Activated CD4-positive, alpha-beta memory T cell treated with anti-CD3 and anti-CD28 coated beads for 36 hours (primary cell): Measurements from ENCODE around the gene LHX6. TPM values are rescaled to one million over a fixed set of nuclear protein-coding genes. Genes with fewer than 3 reads are reported as not detected.

Source experiments
- CTCF ChIA-PET: fragments of 350-600 bp; sonication (Branson Sonifier 250); formaldehyde crosslinking; loops from one replicate; lab custom pipeline; 2021; ENCODE audit warnings: antibody characterized with exemption, inconsistent platforms; lab: Charles Lee
- POLR2A ChIA-PET: fragments of 350-600 bp; sonication (Branson Sonifier 250); formaldehyde crosslinking; loops from one replicate; lab custom pipeline; 2021; ENCODE audit warnings: antibody characterized with exemption; lab: Charles Lee
- DNase-seq: peaks from one replicate; pipeline ENCODE4 v3.0.0-alpha.2; 2020
- H3K27ac Mint-ChIP-seq: one replicate; pipeline ENCODE4 v1.8.0; 2021; ENCODE audit warnings: mixed read lengths
- H3K27me3 Mint-ChIP-seq: one replicate; pipeline ENCODE4 v1.8.0; 2021; ENCODE audit warnings: mixed read lengths
- H3K36me3 Mint-ChIP-seq: one replicate; pipeline ENCODE4 v1.8.0; 2021; ENCODE audit warnings: mixed read lengths
- H3K4me1 Mint-ChIP-seq: one replicate; pipeline ENCODE4 v1.8.0; 2021; ENCODE audit warnings: low read depth, mixed read lengths
- H3K4me3 Mint-ChIP-seq: one replicate; pipeline ENCODE4 v1.8.0; 2021; ENCODE audit warnings: mild to moderate bottlenecking, mixed read lengths
- H3K9me3 Mint-ChIP-seq: one replicate; pipeline ENCODE4 v1.8.0; 2021; ENCODE audit warnings: mixed read lengths
- intact Hi-C: fragments of 100-400 bp; cut with micrococcal nuclease; formaldehyde crosslinking; loops from one replicate; pipeline ENCODE4 v1.15.1; 2023
- total RNA-seq, 2 experiments: library from RNA; stranded (reverse); gene quantifications; one replicate each; pipeline ENCODE4 v1.2.3, GENCODE V29; 2021

Gene LHX6
- total RNA-seq, 2 experiments from 2014 or later: not detected

DNA sequence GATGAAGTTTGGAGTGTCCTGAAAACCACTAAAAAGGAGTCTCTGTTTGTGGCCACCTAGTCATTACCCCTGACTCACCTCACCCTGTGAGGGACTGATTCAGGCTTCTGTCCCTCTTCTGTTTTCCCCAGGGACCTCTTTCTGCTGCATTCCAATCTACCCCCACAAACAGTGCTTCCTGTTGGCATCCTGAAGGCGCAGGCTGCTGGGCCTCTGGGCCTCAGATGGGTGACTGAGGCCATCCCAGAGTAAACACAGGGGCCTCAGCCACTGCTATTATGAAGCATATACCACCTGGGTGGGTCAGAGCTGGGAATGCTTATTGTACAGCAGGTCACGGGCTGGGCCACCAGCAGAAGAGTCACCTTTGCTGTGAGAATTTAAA lies 49.1 kb downstream of the LHX6 start:
- H3K36me3 Mint-ChIP-seq: no peaks in the 10 kb centered on the region
- CTCF ChIA-PET: no interaction called here
- no peaks in the 10 kb centered on the region for H3K4me1 Mint-ChIP-seq
- H3K9me3 Mint-ChIP-seq: no peaks in the 10 kb centered on the region
- no peak for DNase-seq
- H3K27ac Mint-ChIP-seq: no peak overlapping the region
- no peak overlapping the region for H3K4me3 Mint-ChIP-seq
- H3K27me3 Mint-ChIP-seq: peaks cover 17% of the 10 kb centered on the region
- POLR2A ChIA-PET: no interaction called here
- intact Hi-C loops: no loop called here

DNA sequence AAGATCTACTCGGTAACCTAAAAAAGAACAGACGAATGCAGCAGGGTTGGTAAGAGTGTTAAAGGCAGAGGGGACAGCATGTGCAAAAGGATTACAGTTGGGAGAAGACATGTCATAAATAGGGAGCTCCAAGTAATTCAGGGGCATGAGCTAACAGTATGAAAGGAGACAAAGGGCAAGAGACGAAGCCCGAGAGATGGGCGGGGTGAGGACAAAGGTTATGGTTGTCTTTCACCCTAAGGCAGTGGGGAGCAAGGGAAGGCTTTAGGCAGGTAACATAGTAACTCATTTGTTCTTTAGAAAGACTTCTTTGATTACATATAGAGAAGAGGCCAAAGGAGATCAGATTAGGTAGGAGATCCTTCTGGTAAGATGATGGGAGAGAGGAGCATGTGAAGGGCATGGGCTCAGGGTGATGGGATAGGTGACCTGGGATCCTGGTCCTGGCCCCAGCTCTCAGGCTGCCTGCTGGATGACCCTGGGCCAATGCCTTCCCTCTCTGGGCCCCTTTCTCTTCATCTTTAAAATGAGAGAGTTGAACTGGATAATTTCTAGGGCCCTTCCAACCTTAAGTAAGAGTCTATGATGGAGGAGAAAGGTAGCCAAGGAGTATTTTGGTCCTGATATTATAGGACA lies 49.6 kb downstream of the LHX6 start:
- DNase-seq: no peak
- Mint-ChIP-seq H3K27me3 (peaks cover 20% of the 10 kb centered on the region), H3K4me3 (no peak overlapping the region), H3K36me3 (no peaks in the 10 kb centered on the region), H3K4me1 (no peaks in the 10 kb centered on the region), H3K27ac (no peak overlapping the region), H3K9me3 (no peaks in the 10 kb centered on the region)
- CTCF ChIA-PET: no interaction called here
- intact Hi-C loops: no loop called here
- POLR2A ChIA-PET: no interaction called here

DNA sequence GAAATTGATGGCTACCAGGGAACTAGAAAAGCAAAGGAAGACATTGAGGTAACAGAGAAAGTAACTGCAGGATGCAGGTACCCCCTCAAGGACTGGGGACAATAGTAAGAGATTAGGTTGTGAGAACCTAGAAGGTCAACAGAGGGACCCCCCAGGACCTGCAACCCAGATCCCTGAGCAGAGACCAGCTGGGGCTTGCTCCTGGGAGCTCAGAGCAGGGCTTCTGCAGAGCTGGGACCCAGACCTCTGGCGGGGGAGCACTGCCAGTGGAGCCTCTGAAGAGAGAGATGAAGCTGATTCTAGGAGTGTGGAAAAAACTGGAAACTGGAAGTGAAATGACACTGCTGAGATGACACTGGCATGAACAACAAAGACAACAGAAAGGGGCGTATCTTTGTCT lies 51.8 kb downstream of the LHX6 start:
- Mint-ChIP-seq H3K36me3 (no peaks in the 10 kb centered on the region), H3K4me3 (no peak overlapping the region), H3K27ac (no peak overlapping the region), H3K9me3 (no peaks in the 10 kb centered on the region), H3K27me3 (peaks cover 31% of the 10 kb centered on the region), H3K4me1 (no peaks in the 10 kb centered on the region)
- ChIA-PET CTCF (interaction anchor here (1.3 kb wide), 1 partner anchor 52 kb away, joined by 5 read pairs; no protein-coding TSS in a partner anchor), POLR2A (no interaction called here)
- no peak for DNase-seq
- intact Hi-C loops: no loop called here

DNA sequence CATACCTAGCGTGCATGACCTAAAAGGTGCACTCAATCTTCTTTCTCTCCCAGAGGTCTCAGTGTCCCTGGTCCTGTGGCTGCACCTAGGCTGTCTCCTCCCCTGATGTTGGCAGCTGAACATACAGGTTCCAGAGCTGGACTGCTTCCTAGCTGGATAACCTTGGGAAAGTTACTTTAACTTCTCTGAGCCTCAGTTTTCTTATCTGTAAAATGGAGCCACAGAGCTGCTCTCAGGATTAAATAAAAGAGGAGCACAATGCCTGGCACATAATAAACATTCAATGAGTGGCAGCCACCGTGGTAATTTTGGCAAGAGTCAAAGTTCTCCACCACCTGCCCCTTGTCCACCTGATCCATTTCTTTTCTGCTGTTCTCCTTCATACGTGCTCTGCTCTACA lies 55.1 kb downstream of the LHX6 start:
- H3K4me1 Mint-ChIP-seq: no peaks in the 10 kb centered on the region
- intact Hi-C loops: no loop called here
- no peak overlapping the region for H3K27ac Mint-ChIP-seq
- no peak overlapping the region for H3K4me3 Mint-ChIP-seq
- H3K27me3 Mint-ChIP-seq: peaks cover 36% of the 10 kb centered on the region
- no peak for DNase-seq
- ChIA-PET CTCF (interaction anchor here (1.3 kb wide), 1 partner anchor 74 kb away, joined by 3 read pairs; no protein-coding TSS in a partner anchor), POLR2A (no interaction called here)
- no peaks in the 10 kb centered on the region for H3K36me3 Mint-ChIP-seq
- H3K9me3 Mint-ChIP-seq: no peaks in the 10 kb centered on the region

DNA sequence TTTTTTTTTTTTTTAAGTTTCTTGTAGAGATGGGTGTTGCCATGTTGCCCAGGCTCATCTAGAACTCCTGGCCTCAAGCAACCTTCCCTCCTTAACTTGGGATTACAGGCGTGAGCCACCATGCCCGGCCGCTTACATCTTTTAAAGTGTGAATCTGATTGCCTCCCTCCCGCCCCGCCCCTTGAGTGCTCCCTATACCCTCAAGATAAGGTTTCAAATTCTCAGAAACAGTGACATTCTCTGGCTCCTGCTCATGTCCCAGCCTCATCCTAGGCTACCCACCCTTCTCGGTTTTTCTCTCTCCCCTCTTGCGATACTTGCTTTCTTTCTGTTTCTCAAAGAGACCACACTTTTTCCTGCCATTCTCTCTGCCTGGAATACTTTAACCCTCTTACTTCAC lies 56.6 kb downstream of the LHX6 start:
- Mint-ChIP-seq H3K27me3 (peaks cover 41% of the 10 kb centered on the region), H3K4me1 (no peaks in the 10 kb centered on the region), H3K4me3 (no peak overlapping the region), H3K36me3 (no peaks in the 10 kb centered on the region), H3K9me3 (no peaks in the 10 kb centered on the region), H3K27ac (no peak overlapping the region)
- intact Hi-C loops: no loop called here
- DNase-seq: no peak
- ChIA-PET POLR2A (no interaction called here), CTCF (no interaction called here)

DNA sequence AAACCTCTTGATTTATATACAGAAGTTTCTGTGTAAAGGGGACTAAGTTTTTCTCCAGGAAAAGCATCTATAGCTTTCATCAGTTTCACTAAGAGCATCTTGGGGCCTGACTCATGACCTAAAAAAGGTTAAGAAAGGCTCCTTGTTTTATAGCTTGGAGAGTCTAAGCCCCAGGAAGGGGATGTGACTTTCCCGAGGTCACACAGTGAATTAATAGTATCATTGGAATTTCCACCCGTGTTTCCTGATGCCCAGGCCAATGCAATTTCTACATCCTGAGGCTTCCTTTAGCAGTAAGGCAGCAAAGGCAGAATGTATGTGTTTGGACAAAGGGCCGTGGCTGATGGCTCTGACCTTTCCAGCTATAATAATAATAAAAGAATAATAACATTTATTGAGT lies 60.4 kb downstream of the LHX6 start:
- POLR2A ChIA-PET: no interaction called here
- Mint-ChIP-seq H3K27me3 (peaks cover 41% of the 10 kb centered on the region), H3K27ac (no peak overlapping the region), H3K4me3 (no peak overlapping the region), H3K9me3 (no peaks in the 10 kb centered on the region), H3K36me3 (no peaks in the 10 kb centered on the region), H3K4me1 (no peaks in the 10 kb centered on the region)
- intact Hi-C loops: no loop called here
- no peak for DNase-seq
- CTCF ChIA-PET: interaction anchor here (1.2 to 1.7 kb wide), 3 partner anchors 11 to 69 kb away, joined by 3 to 7 read pairs (median 4); no protein-coding TSS in a partner anchor

DNA sequence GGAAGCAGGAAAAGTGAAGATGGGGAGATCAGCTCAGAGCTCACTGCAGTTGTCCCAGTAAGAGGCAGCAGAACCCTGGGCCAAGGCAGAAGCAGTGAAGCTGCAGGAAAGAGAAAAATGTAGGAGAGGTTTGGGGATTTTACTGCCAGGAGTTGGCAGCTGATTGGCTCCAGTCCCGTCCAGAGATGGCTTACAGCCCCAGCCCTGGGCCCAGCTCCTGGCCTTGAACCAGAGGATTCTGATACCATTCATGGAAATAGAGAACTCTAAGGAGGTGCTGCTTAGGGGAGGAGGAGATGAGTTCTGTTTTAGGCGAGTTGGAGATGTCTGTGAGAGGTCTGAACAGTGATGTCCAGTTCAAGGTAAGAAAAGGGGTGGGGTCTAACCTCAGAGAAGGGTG lies 64.5 kb downstream of the LHX6 start:
- Mint-ChIP-seq H3K36me3 (peaks cover 2% of the 10 kb centered on the region), H3K9me3 (peaks cover 7% of the 10 kb centered on the region), H3K27me3 (peaks cover 33% of the 10 kb centered on the region), H3K4me3 (no peak overlapping the region), H3K4me1 (peaks cover 9% of the 10 kb centered on the region), H3K27ac (no peak overlapping the region)
- no peak for DNase-seq
- intact Hi-C loops: no loop called here
- ChIA-PET POLR2A (no interaction called here), CTCF (interaction anchor here (0.6 to 1.1 kb wide), 2 partner anchors 39 to 65 kb away, joined by 3 read pairs; no protein-coding TSS in a partner anchor)

DNA sequence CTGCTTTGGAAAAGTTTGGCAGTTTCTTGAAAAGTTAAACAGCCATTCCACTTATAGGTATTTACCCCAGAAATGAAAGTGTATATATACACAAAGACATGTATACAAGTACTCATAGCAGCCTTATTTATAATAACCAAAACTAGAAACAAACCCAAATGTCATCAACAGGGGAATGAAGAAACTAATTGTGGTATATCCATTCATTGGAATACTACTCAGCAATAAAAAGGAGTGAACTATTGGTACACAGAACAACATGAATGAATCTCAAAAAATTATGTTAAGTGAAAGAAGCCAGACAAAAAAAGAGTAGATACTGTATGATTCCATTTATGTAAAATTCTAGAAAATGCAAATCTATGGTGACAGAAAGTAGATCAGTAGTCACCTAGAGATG lies 66.3 kb downstream of the LHX6 start:
- H3K27ac Mint-ChIP-seq: no peak overlapping the region
- H3K9me3 Mint-ChIP-seq: peaks cover 7% of the 10 kb centered on the region
- DNase-seq: no peak
- CTCF ChIA-PET: no interaction called here
- intact Hi-C loops: no loop called here
- no peak overlapping the region for H3K4me3 Mint-ChIP-seq
- peaks cover 18% of the 10 kb centered on the region for H3K4me1 Mint-ChIP-seq
- H3K36me3 Mint-ChIP-seq: peaks cover 4% of the 10 kb centered on the region
- POLR2A ChIA-PET: no interaction called here
- H3K27me3 Mint-ChIP-seq: peaks cover 27% of the 10 kb centered on the region

DNA sequence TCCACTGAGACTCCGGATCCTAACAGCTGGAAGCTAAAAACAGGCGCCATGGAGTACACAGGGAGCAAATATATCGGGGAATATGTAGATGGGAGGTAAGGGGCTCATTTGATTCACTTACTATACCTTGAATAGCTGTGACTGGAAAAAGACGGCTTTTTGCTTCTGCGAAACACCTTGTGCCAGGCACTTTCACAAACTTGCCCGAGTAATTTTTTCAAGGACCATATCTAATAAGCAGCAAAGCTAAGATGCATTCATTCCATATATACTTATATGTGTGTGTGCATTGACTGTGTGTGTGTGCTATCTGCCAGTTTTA lies 68.9 kb downstream of the LHX6 start:
- CTCF ChIA-PET: interaction anchor here (1.0 to 2.5 kb wide), 2 partner anchors 37 to 61 kb away, joined by 3 to 12 read pairs; no protein-coding TSS in a partner anchor
- peaks cover 34% of the 10 kb centered on the region for H3K4me1 Mint-ChIP-seq
- H3K36me3 Mint-ChIP-seq: peaks cover 4% of the 10 kb centered on the region
- intact Hi-C loops: loop anchor here (1.0 kb wide), 2 partner anchors 67 to 104 kb away; partner anchors contain the start of genes MRRF, RBM18 and TTLL11
- peak overlapping the region; percentile 99 for H3K4me3 Mint-ChIP-seq
- peaks cover 20% of the 10 kb centered on the region for H3K27me3 Mint-ChIP-seq
- POLR2A ChIA-PET: interaction anchor here (1.3 kb wide), 1 partner anchor 104 kb away, joined by 4 read pairs; the partner anchor contains the start of genes MRRF and RBM18
- H3K9me3 Mint-ChIP-seq: peaks cover 7% of the 10 kb centered on the region
- peak overlapping the region; percentile 93 for H3K27ac Mint-ChIP-seq
- no peak for DNase-seq

DNA sequence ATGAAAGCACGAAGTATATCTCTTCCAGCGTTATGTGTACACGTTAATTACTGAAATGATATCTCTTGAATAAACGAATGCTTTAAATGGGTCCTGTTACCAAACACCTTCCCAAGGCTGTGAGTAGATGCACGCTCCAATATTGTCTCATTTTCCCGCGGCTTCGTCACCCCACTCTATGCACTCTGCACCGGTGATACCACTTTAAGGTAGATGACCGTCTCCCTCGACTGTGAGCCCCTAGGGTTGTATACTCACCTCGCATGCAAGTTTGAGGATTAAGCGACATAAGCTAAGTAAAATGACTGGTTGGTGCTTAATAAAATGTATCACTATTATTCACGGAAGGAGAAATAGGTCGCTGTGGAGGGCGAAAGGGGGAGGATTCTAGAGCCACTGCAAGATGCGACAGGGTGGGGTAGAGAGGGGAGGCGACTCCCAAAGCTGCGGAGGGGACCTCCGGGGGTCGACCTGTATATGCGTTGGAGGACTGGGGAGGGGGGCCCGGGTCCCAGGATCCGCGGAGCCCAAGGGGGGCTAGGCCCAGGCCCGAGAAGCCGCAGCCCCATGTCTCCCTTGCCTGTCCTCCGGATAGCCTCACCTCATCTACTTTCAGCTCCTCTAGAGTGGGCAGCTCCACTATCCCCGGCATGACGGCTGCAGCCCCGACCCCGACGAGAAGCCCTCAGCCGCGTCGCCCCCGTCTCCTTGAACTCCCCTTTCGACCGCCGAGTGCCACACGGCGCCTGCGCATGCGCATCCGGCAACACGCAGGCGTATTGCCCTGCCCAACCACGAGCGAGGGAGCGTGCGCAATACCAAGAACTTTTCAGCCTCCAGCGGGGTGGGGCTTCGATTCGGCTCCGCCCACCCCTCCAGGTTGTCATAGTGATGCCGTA lies 69.5 kb downstream of the LHX6 start, which contains the start of the genes MORN5 and NDUFA8:
MORN5 (plus strand) TSS at position 883 of the 899 bp plus-strand sequence. CDS start 65 bp downstream, outside the sequence.
NDUFA8 (minus strand) TSS at position 754 of the 899 bp plus-strand sequence; CDS start at position 652, 102 bp downstream.
- Mint-ChIP-seq H3K4me3 (peak within 1 kb of the TSS; percentile 99), H3K36me3 (peaks cover 4% of the 10 kb centered on the region), H3K9me3 (peaks cover 7% of the 10 kb centered on the region), H3K27me3 (peaks cover 17% of the 10 kb centered on the region), H3K27ac (peak within 1 kb of the TSS; percentile 93), H3K4me1 (peaks cover 38% of the 10 kb centered on the region)
- DNase-seq: peak; percentile 96
- ChIA-PET POLR2A (interaction anchor here (0.7 to 1.3 kb wide), 3 partner anchors 104 to 106 kb away, joined by 3 to 4 read pairs (median 4); partner anchors contain the start of genes MRRF and RBM18), CTCF (interaction anchor here (0.8 to 2.5 kb wide), 6 partner anchors 9 to 105 kb away, joined by 3 to 12 read pairs (median 5); no protein-coding TSS in a partner anchor)
- intact Hi-C loops: loop anchor here (1.0 kb wide), 2 partner anchors 66 to 105 kb away; partner anchors contain the start of genes MRRF, RBM18 and TTLL11

DNA sequence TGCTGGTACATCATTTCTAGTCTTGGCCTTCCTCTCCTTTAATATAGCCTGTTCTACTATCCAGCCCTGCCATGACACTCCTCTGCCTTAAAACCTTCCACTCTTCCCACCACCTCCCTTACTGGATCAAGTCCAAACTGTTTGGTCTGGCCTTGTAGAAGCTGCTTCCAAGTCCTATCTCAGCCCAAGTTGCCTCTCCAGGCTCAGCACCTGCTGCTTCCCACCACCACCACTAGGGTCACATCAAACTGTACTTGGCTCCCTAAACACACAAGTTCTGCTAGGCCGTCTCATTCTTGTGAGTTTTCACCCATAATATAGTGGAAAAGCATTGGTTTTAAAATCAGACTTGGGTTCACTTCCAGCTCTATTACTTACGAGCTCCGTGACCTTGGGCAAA lies 70.6 kb downstream of the LHX6 start:
- DNase-seq: peak; percentile 43
- Mint-ChIP-seq H3K9me3 (peaks cover 7% of the 10 kb centered on the region), H3K4me1 (peaks cover 39% of the 10 kb centered on the region), H3K36me3 (peaks cover 4% of the 10 kb centered on the region), H3K27me3 (peaks cover 9% of the 10 kb centered on the region), H3K4me3 (no peak overlapping the region), H3K27ac (no peak overlapping the region)
- ChIA-PET CTCF (interaction anchor here (0.8 to 2.5 kb wide), 5 partner anchors 10 to 106 kb away, joined by 3 to 12 read pairs (median 6); no protein-coding TSS in a partner anchor), POLR2A (interaction anchor here (0.7 kb wide), 1 partner anchor 107 kb away, joined by 4 read pairs; the partner anchor contains the start of genes MRRF and RBM18)
- intact Hi-C loops: no loop called here
